ENCODE measurements around the gene CDK11B.

DNA sequence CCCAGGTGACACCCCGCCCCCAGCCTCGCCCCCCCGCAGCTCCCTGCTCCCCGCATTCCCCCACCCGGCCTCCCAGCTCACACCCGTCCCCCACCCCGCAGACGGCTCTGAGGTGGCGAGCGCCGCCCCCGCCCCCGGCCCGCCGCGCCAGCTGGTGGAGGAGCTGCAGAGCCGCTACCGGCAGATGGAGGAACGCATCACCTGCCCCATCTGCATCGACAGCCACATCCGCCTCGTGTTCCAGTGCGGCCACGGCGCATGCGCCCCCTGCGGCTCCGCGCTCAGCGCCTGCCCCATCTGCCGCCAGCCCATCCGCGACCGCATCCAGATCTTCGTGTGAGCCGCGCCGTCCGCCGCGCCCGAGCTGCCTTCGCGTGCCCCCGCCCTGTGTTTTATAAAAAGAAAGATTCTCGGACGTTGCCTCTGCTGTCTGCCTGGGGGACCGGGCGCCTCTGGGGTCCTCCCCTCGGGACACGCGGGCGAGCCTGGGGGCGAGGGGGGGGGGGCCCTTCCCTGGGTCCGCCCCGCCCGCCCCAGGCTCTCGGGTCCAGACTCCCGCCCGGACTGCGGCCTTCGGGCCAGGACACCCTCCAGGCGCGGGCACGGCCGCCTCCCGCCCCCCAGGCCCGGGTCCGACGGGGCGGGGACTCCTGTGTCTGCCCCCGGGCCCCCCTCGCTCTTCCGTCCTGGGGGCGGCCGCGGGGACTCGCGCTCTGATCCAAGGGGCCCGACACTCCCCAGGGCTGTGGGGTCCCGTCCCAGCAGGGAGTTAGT is 28.4 kb downstream of the CDK11B start:
- TF ChIP-seq YY1 (IDR thresholded peaks at IDR 0.05; ENCODE audit: low read depth, low read length) (no peak), RXRA (IDR thresholded peaks at IDR 0.05; ENCODE audit: insufficient read depth, low read depth, low read length) (no peak), EZH2 (IDR thresholded peaks at IDR 0.05; ENCODE audit: low read depth, low read length, severe bottlenecking) (no peak), RAD21 (IDR thresholded peaks at IDR 0.05 in 1 of 2, conservative IDR thresholded peaks at IDR 0.05 in 1 of 2; ENCODE audit: low read depth in 2 of 2, low read length in 2 of 2) (no peak), POLR2A (IDR thresholded peaks at IDR 0.05; ENCODE audit: control extremely low read depth in 1 of 2, low read depth in 2 of 2, low read length in 2 of 2) (no peak)
- TF ChIP-seq, protein P1, sequence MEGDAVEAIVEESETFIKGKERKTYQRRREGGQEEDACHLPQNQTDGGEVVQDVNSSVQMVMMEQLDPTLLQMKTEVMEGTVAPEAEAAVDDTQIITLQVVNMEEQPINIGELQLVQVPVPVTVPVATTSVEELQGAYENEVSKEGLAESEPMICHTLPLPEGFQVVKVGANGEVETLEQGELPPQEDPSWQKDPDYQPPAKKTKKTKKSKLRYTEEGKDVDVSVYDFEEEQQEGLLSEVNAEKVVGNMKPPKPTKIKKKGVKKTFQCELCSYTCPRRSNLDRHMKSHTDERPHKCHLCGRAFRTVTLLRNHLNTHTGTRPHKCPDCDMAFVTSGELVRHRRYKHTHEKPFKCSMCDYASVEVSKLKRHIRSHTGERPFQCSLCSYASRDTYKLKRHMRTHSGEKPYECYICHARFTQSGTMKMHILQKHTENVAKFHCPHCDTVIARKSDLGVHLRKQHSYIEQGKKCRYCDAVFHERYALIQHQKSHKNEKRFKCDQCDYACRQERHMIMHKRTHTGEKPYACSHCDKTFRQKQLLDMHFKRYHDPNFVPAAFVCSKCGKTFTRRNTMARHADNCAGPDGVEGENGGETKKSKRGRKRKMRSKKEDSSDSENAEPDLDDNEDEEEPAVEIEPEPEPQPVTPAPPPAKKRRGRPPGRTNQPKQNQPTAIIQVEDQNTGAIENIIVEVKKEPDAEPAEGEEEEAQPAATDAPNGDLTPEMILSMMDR (IDR thresholded peaks at IDR 0.05; ENCODE audit: control extremely low read depth in 1 of 3, insufficient read depth in 1 of 3, low read depth in 1 of 3, low read length in 3 of 3) = no peak
